Neuron (in vitro differentiated cells): ENCODE data around the gene EVC2.

Experiments used
- H2AFZ ChIP-seq: one replicate; pipeline ENCODE4 v1.6.1; 2013; ENCODE audit warnings: low read depth, mild to moderate bottlenecking, inconsistent platforms, low read length, moderate library complexity
- H3K27me3 ChIP-seq: one replicate; pipeline ENCODE4 v1.6.1; 2013; ENCODE audit warnings: low read length; ENCODE audit not compliant: insufficient read depth
- H3K36me3 ChIP-seq: one replicate; pipeline ENCODE4 v1.6.1; 2013; ENCODE audit warnings: low read length; ENCODE audit not compliant: insufficient read depth
- H3K4me1 ChIP-seq: one replicate; pipeline ENCODE4 v1.6.1; 2013; ENCODE audit warnings: low read length; ENCODE audit not compliant: insufficient read depth
- H3K4me3 ChIP-seq: 2 replicates; pipeline ENCODE4 v1.5.1; 2013; ENCODE audit warnings: mild to moderate bottlenecking, low read length, moderate library complexity
- H3K9me3 ChIP-seq: one replicate; pipeline ENCODE4 v1.6.1; 2013; ENCODE audit warnings: low read length

Gene EVC2

DNA sequence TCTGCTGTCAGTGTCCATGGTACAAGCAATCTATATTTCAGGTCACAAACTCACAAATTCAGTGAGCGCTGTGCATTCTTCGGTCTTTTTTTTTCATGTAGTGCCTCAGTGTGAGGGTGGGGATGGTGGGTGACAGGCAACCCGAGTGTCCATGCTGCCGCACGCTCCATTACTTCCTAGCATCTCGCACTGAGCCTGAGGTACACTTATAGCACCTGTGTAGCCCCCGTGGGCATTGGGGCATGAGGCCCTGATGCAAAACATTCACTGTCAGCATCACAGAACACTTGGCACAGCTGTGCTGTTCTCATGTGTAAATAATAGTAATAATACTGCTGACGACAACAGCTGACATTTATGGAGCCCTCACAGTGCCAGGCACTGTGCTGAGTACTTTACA lies 31.6 kb downstream of the EVC2 start:
- Histone ChIP-seq H2AFZ (no peak overlapping the region), H3K27me3 (no peaks in the 10 kb centered on the region), H3K4me3 (no peak overlapping the region), H3K9me3 (no peaks in the 10 kb centered on the region), H3K4me1 (no peaks in the 10 kb centered on the region), H3K36me3 (no peaks in the 10 kb centered on the region)

DNA sequence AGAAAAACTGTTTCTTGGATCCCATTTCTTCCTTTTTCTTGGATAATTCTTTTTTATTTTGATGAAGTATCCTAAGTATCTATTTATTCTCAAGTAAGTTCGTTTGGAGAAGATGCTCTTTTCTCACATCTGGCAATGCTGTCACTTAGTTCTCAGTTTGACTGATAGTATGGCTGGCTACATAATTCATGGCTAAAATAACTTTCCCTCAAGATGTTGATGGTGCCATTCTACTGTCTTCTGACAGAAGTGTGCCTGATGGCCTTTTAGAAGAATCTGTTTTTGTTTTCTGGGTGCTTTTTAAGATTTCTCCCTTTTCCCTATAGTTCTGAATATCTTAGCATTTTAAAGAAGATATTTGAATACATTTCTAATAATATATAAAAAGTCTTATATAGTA lies 41.6 kb downstream of the EVC2 start:
- Histone ChIP-seq H3K4me1 (no peaks in the 10 kb centered on the region), H3K36me3 (no peaks in the 10 kb centered on the region), H3K9me3 (no peaks in the 10 kb centered on the region), H2AFZ (no peak overlapping the region), H3K4me3 (no peak overlapping the region), H3K27me3 (no peaks in the 10 kb centered on the region)

DNA sequence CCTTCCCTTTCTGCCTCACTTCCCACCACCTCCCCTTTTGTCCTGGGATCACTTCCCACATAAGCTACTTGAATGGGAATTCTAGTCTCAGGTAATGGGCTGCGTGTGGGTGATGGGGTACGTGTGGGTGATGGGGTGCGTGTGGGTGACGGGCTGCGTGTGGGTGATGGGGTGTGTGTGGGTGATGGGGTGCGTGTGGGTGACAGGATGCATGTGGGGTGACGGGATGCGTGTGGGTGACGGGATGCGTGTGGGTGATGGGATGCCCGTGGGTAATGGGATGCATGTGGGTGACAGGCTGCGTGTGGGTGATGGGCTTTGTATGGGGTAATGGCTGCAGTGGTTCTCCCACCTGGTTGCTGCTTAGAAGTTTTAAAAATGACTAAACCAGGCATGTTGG lies 43.6 kb downstream of the EVC2 start:
- H2AFZ ChIP-seq: no peak overlapping the region
- no peaks in the 10 kb centered on the region for H3K4me1 ChIP-seq
- H3K36me3 ChIP-seq: no peaks in the 10 kb centered on the region
- H3K4me3 ChIP-seq: no peak overlapping the region
- H3K27me3 ChIP-seq: no peaks in the 10 kb centered on the region
- no peaks in the 10 kb centered on the region for H3K9me3 ChIP-seq

DNA sequence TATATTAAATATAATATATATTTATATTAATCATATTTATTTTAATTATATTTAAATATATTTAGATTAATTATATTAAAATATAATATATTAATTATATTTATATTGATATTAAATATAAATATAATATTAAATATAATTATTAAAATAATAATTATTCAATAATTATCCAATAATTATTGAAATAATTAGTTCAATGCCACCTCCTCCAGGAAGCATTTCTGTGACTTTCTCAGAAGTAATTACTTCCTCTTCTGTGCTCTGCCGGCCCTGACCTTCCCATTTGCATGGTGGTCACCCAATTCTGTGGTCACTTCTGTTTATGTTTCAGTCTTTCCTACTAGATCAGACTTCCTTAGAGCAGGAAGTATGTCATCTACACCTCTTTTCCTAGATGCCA lies 45.8 kb downstream of the EVC2 start:
- Histone ChIP-seq H3K9me3 (no peaks in the 10 kb centered on the region), H3K36me3 (no peaks in the 10 kb centered on the region), H3K27me3 (no peaks in the 10 kb centered on the region)

GRCh38 chr4:5661237-5661636 lies 47.1 kb downstream of the EVC2 start:
- Histone ChIP-seq H2AFZ (no peak overlapping the region), H3K36me3 (no peaks in the 10 kb centered on the region)

More for the DNA sequence above, 45.8 kb downstream of the EVC2 start:
- Histone ChIP-seq H2AFZ (no peak overlapping the region), H3K4me1 (no peaks in the 10 kb centered on the region), H3K4me3 (no peak overlapping the region)

DNA sequence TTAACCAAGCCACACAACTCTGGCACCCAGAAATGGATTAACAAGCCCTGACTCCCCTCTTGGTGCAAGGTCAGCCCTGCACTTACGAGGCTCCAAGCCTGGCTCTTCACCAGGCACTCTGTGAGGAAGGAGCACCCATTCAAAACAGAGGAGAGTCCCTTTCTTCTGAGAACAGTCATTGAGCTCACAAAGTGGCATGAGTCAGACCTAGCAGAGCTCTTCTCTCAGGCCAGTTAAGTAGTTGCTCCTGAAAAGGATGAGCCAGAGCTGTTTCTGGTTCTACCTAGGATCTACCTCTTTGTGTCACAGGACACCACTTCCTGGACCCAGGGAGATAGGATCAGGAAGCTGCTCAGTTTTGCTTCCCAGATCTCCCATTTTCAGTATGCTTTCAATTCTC lies 48.2 kb downstream of the EVC2 start:
- Histone ChIP-seq H2AFZ (no peak overlapping the region), H3K27me3 (no peaks in the 10 kb centered on the region), H3K36me3 (no peaks in the 10 kb centered on the region), H3K4me1 (no peaks in the 10 kb centered on the region), H3K9me3 (no peaks in the 10 kb centered on the region), H3K4me3 (no peak overlapping the region)

More at GRCh38 chr4:5661237-5661636, 47.1 kb downstream of the EVC2 start:
- H3K4me1 ChIP-seq: no peaks in the 10 kb centered on the region
- no peaks in the 10 kb centered on the region for H3K27me3 ChIP-seq
- no peak overlapping the region for H3K4me3 ChIP-seq
- H3K9me3 ChIP-seq: no peaks in the 10 kb centered on the region

DNA sequence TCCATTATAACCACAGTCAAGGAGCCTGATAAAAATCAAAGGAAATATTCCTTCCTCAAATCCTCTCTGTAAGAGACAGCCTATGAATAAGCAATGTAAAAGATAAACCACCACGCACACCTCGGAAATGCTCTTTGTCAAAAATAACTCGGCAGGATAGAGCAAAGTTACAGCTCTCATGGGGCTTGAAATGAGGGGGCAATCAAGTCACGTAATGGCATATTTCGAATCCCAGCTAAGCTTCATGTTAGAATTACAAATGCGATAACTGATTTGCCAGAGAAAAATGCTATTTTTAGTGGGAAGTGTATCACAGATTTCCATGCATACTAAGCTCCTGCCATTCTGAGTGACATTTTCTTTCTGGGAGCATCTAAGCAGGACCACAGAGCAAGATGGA lies 49.4 kb downstream of the EVC2 start:
- H3K9me3 ChIP-seq: no peaks in the 10 kb centered on the region
- H3K36me3 ChIP-seq: no peaks in the 10 kb centered on the region
- H3K4me3 ChIP-seq: no peak overlapping the region
- H2AFZ ChIP-seq: no peak overlapping the region
- no peaks in the 10 kb centered on the region for H3K4me1 ChIP-seq
- no peaks in the 10 kb centered on the region for H3K27me3 ChIP-seq

- Histone ChIP-seq H3K27me3 (no peaks in the 10 kb centered on the region), H3K4me3 (no peak overlapping the region), H3K4me1 (no peaks in the 10 kb centered on the region), H3K9me3 (no peaks in the 10 kb centered on the region), H2AFZ (no peak overlapping the region), H3K36me3 (no peaks in the 10 kb centered on the region)
Measured at GRCh38 chr4:5656415-5656814, 51.9 kb downstream of the EVC2 start.

GRCh38 chr4:5654791-5655190 lies 53.6 kb downstream of the EVC2 start:
- Histone ChIP-seq H3K4me3 (no peak overlapping the region), H2AFZ (no peak overlapping the region), H3K27me3 (no peaks in the 10 kb centered on the region), H3K36me3 (no peaks in the 10 kb centered on the region), H3K4me1 (no peaks in the 10 kb centered on the region), H3K9me3 (no peaks in the 10 kb centered on the region)

DNA sequence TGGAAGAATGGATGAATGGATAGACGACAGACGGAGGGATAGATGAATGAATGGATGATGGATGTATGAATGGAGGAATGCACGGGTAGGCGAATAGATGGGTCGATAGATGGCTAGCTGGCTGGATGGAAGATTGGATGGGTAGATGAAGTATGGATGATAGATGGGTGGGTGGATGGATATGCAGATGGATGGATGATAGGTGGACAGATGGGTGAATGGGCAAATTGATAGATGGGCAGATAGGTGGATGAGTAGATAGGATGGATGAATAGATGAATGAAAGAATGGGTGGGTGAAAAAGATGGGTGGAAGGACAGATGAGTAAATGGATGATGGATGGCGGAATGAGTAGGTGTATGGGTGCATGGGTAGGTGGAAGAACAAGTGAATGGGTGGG lies 57.3 kb downstream of the EVC2 start:
- Histone ChIP-seq H3K4me1 (no peaks in the 10 kb centered on the region), H3K4me3 (no peak overlapping the region), H3K9me3 (no peaks in the 10 kb centered on the region), H3K36me3 (no peaks in the 10 kb centered on the region), H2AFZ (no peak overlapping the region), H3K27me3 (no peaks in the 10 kb centered on the region)

DNA sequence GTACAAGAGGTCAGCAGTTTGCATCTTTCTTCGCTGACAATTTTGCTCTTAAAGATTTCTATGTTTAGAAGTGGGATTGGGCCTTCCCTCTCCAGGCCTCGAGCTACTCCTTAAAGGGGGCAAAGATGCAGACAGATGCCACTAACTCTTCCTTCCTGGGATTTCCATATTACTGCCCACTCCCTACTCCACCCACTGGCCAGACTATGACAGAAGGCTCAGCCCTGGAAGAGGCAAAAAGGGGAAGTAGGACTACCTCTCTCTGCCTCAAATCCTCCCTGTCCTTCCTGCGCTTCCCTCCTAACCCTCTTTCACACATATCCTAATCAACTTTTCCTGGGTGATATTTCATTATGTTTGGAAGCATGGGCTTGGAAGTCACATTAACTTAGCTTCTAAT lies 58.3 kb downstream of the EVC2 start:
- H3K9me3 ChIP-seq: no peaks in the 10 kb centered on the region
- no peak overlapping the region for H2AFZ ChIP-seq
- no peaks in the 10 kb centered on the region for H3K4me1 ChIP-seq
- no peak overlapping the region for H3K4me3 ChIP-seq
- no peaks in the 10 kb centered on the region for H3K27me3 ChIP-seq
- H3K36me3 ChIP-seq: no peaks in the 10 kb centered on the region

- Histone ChIP-seq H3K4me3 (no peak overlapping the region), H3K27me3 (no peaks in the 10 kb centered on the region), H3K9me3 (no peaks in the 10 kb centered on the region), H3K4me1 (no peaks in the 10 kb centered on the region), H3K36me3 (no peaks in the 10 kb centered on the region), H2AFZ (no peak overlapping the region)
Measured at GRCh38 chr4:5647351-5647750, 61.0 kb downstream of the EVC2 start.

DNA sequence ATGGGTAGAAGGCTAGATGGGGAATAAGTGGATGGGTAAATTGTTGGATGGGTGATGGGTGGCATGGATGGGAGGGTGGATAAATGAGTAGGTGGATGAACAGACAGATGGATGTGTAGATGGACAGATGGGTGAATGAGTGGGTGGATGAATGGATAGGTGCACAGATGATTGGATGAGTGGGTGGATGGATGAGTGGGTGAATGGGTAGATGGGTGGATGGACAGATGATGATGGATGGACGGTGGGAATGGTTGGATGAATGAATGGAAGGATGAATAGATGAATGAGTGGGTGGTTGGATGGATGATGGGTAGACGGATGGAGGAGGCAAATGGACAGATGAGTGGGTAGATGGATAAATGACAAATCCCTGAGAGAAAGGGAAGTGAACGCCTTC lies 68.3 kb downstream of the EVC2 start:
- no peaks in the 10 kb centered on the region for H3K9me3 ChIP-seq
- no peak overlapping the region for H2AFZ ChIP-seq
- H3K4me1 ChIP-seq: no peaks in the 10 kb centered on the region
- no peaks in the 10 kb centered on the region for H3K27me3 ChIP-seq
- no peaks in the 10 kb centered on the region for H3K36me3 ChIP-seq
- H3K4me3 ChIP-seq: no peak overlapping the region

DNA sequence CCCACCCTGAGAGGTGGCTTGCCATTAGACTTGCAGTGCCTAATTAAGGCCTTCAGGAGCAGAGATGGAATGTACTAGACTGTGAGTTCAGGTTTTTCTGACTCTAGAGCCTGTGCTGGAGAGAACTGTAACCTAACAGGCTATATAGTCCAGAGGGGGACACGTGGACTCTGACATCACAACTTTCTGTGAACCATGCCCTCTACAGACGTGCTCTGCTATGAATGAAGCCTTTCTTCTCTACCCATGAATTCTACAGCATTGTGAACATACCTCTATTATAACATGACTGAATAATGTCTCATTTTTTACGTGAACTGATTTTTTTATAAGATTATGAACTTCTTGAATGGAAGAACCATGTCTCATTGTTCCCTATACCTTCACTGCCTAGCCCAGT lies 68.8 kb downstream of the EVC2 start:
- Histone ChIP-seq H3K9me3 (no peaks in the 10 kb centered on the region), H3K36me3 (no peaks in the 10 kb centered on the region), H3K27me3 (no peaks in the 10 kb centered on the region), H3K4me1 (no peaks in the 10 kb centered on the region), H3K4me3 (no peak overlapping the region), H2AFZ (no peak overlapping the region)
